BLaER1 (cell line): ENCODE results near the gene FIZ1.

Source experiments
- H3K27ac ChIP-seq: shearing (Covaris generic); formaldehyde crosslinking; 2 replicates; pipeline ENCODE4 v1.8.1; 2022
- H3K27me3 ChIP-seq: shearing (Covaris generic); formaldehyde crosslinking; 2 replicates; pipeline ENCODE4 v1.8.1; 2022
- H3K36me3 ChIP-seq: shearing (Covaris generic); formaldehyde crosslinking; 2 replicates; pipeline ENCODE4 v1.8.1; 2022
- H3K4me1 ChIP-seq: shearing (Covaris generic); formaldehyde crosslinking; 2 replicates; pipeline ENCODE4 v1.8.1; 2022
- H3K4me2 ChIP-seq: shearing (Covaris generic); formaldehyde crosslinking; 2 replicates; pipeline ENCODE4 v1.8.1; 2022
- H3K4me3 ChIP-seq: shearing (Covaris generic); formaldehyde crosslinking; 2 replicates; pipeline ENCODE4 v1.8.1; 2022
- H3K9ac ChIP-seq: shearing (Covaris generic); formaldehyde crosslinking; 2 replicates; pipeline ENCODE4 v1.8.1; 2022
- H3K9me3 ChIP-seq: shearing (Covaris generic); formaldehyde crosslinking; 2 replicates; pipeline ENCODE4 v1.8.1; 2022
- H4K20me1 ChIP-seq: shearing (Covaris generic); formaldehyde crosslinking; 2 replicates; pipeline ENCODE4 v1.8.1; 2022
- Cebpa-rat ChIP-seq: shearing (Covaris generic); IDR thresholded peaks from 2 replicates; pipeline ENCODE4 v1.8.1; 2022

FIZ1 gene

GRCh38 chr19:55622242-55622969 is 23.1 kb upstream of the FIZ1 start:
- no peak for TF ChIP-seq Cebpa-rat
- no peak overlapping the region for H3K9ac ChIP-seq
- peaks cover 44% of the 10 kb centered on the region for H3K36me3 ChIP-seq

GRCh38 chr19:55621673-55622231 is 22.4 kb upstream of the FIZ1 start:
- H3K9ac ChIP-seq = no peak overlapping the region
- no peak overlapping the region for H3K27ac ChIP-seq
- no peaks in the 10 kb centered on the region for H3K27me3 ChIP-seq
- H4K20me1 ChIP-seq = peaks cover 20% of the 10 kb centered on the region; the same call in 1 of the 2 replicates
- no peaks in the 10 kb centered on the region for H3K9me3 ChIP-seq
- no peak overlapping the region for H3K4me2 ChIP-seq
- H3K4me1 ChIP-seq = peaks cover 33% of the 10 kb centered on the region
- H3K36me3 ChIP-seq = peaks cover 49% of the 10 kb centered on the region
- no peak overlapping the region for H3K4me3 ChIP-seq
- no peak for TF ChIP-seq Cebpa-rat

More at GRCh38 chr19:55622242-55622969, 23.1 kb upstream of the FIZ1 start:
- Histone ChIP-seq H3K4me2 (no peak overlapping the region), H4K20me1 (0 out of 2 replicates have a peak, but pooled peaks cover 20% of the 10 kb centered on the region), H3K27ac (no peak overlapping the region), H3K4me1 (peaks cover 33% of the 10 kb centered on the region), H3K4me3 (no peak overlapping the region), H3K27me3 (no peaks in the 10 kb centered on the region), H3K9me3 (no peaks in the 10 kb centered on the region)

GRCh38 chr19:55621205-55621672 is 21.9 kb upstream of the FIZ1 start:
- no peak overlapping the region for H3K27ac ChIP-seq
- H3K36me3 ChIP-seq = peaks cover 54% of the 10 kb centered on the region
- H3K9me3 ChIP-seq = no peaks in the 10 kb centered on the region
- no peak overlapping the region for H3K9ac ChIP-seq
- no peak for TF ChIP-seq Cebpa-rat
- peaks cover 26% of the 10 kb centered on the region for H4K20me1 ChIP-seq
- H3K4me1 ChIP-seq = peaks cover 29% of the 10 kb centered on the region
- no peaks in the 10 kb centered on the region for H3K27me3 ChIP-seq
- H3K4me2 ChIP-seq = no peak overlapping the region
- H3K4me3 ChIP-seq = no peak overlapping the region

DNA sequence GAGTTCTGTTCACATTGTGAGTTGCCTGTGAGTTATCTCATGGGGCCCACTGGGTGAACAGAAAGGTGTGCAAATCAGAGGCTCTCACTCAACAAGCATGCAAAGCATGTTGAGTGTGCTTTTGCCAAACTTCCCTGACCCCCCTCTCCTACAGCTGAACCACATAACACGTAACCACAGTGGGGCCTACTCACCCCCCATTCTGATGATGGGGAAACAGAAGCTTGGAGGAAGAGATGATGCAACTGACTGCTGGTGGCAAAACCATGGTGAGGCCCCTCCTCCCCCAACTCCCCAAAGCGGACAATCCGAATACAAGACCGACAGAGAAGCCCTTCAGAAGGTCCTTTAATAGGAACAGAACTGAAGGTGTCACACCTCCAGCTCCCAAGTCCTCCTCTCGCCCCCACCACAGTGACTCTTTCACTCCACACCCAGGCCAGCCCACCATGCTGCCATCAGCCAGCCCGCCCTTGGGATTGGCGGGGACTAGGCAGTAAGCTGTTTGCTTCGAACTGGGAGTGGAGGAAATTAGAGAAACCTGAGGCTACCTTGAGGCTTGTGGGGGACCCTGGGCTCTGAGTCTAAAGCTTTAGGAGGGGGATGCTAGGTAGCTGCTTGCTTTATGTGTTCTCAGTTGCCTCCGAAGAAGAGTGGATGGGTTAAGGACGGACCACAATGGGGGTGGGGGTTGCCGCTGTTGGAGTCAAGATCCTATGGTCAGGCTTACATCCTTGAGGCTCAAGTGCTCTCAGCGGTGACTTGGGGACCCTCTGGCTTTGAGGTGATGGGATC is 21.3 kb upstream of the FIZ1 start:
- Histone ChIP-seq H3K4me3 (no peak overlapping the region), H3K27ac (0 out of 2 replicates have a peak overlapping the region, but pooled peaks have one; percentile 6), H3K9me3 (no peaks in the 10 kb centered on the region), H4K20me1 (peaks cover 32% of the 10 kb centered on the region), H3K4me1 (peaks cover 29% of the 10 kb centered on the region), H3K9ac (no peak overlapping the region), H3K4me2 (peak overlapping the region; percentile 19; the same call in 1 of the 2 replicates), H3K36me3 (peaks cover 61% of the 10 kb centered on the region), H3K27me3 (no peaks in the 10 kb centered on the region)
- TF ChIP-seq Cebpa-rat = no peak

GRCh38 chr19:55619286-55619685 is 20.0 kb upstream of the FIZ1 start:
- Histone ChIP-seq H3K36me3 (peaks cover 73% of the 10 kb centered on the region), H4K20me1 (peaks cover 36% of the 10 kb centered on the region), H3K9me3 (no peaks in the 10 kb centered on the region), H3K4me2 (no peak overlapping the region), H3K27ac (no peak overlapping the region), H3K9ac (no peak overlapping the region), H3K4me3 (no peak overlapping the region), H3K27me3 (no peaks in the 10 kb centered on the region), H3K4me1 (peaks cover 22% of the 10 kb centered on the region)
- no peak for TF ChIP-seq Cebpa-rat

GRCh38 chr19:55618426-55618825 is 19.1 kb upstream of the FIZ1 start:
- TF ChIP-seq Cebpa-rat = no peak
- H3K9me3 ChIP-seq = no peaks in the 10 kb centered on the region

DNA sequence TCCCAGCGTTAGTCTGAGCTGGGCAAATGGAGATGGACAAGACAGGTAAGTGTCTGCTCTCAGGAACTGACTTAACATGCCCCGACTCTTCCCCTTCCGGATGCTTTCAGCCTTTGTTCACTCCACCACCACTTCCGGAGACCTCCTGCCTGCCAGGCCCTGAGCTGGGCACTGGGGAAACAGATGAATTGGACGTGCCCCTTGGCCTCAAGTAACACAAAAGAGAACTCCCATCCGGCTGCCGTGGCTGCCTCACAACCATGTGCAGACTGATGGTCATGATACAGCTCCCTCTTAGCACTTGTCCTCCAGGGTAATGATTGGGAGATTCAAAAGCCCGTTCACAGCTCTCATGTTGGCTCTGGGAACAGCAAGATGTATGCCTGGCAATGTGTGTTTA is 18.1 kb upstream of the FIZ1 start:
- no peaks in the 10 kb centered on the region for H3K27me3 ChIP-seq
- no peak overlapping the region for H3K9ac ChIP-seq
- H3K36me3 ChIP-seq = peaks cover 87% of the 10 kb centered on the region
- no peak overlapping the region for H3K4me2 ChIP-seq
- no peaks in the 10 kb centered on the region for H3K9me3 ChIP-seq
- H3K27ac ChIP-seq = no peak overlapping the region
- no peak for TF ChIP-seq Cebpa-rat
- peaks cover 31% of the 10 kb centered on the region for H4K20me1 ChIP-seq
- H3K4me1 ChIP-seq = peaks cover 9% of the 10 kb centered on the region
- H3K4me3 ChIP-seq = no peak overlapping the region

More at GRCh38 chr19:55618426-55618825, 19.1 kb upstream of the FIZ1 start:
- H3K27me3 ChIP-seq = no peaks in the 10 kb centered on the region
- H3K36me3 ChIP-seq = peaks cover 80% of the 10 kb centered on the region
- H3K4me2 ChIP-seq = no peak overlapping the region
- H3K9ac ChIP-seq = no peak overlapping the region
- no peak overlapping the region for H3K27ac ChIP-seq
- H3K4me3 ChIP-seq = no peak overlapping the region
- peaks cover 32% of the 10 kb centered on the region for H4K20me1 ChIP-seq
- H3K4me1 ChIP-seq = peaks cover 16% of the 10 kb centered on the region

DNA sequence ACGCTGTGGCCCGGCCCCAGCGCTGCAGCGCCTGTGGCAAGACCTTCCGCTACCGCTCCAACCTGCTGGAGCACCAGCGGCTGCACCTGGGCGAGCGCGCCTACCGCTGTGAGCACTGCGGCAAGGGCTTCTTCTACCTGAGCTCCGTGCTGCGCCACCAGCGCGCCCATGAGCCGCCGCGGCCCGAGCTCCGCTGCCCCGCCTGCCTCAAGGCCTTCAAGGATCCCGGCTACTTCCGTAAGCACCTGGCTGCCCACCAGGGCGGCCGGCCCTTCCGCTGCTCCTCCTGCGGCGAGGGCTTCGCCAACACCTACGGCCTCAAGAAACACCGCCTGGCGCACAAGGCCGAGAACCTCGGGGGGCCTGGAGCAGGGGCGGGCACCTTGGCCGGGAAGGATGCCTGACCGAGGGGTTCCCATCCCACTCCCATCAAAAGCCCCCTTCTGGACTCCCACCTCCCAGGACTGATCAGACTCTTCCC is 17.1 kb upstream of the FIZ1 start:
- Histone ChIP-seq H3K4me2 (no peak overlapping the region), H3K9me3 (no peaks in the 10 kb centered on the region), H3K27me3 (no peaks in the 10 kb centered on the region), H4K20me1 (peaks cover 36% of the 10 kb centered on the region), H3K4me3 (no peak overlapping the region), H3K36me3 (peaks cover 89% of the 10 kb centered on the region), H3K9ac (no peak overlapping the region), H3K4me1 (peaks cover 9% of the 10 kb centered on the region), H3K27ac (no peak overlapping the region)
- no peak for TF ChIP-seq Cebpa-rat

GRCh38 chr19:55615543-55616394 is 16.5 kb upstream of the FIZ1 start:
- no peaks in the 10 kb centered on the region for H3K9me3 ChIP-seq
- H3K9ac ChIP-seq = no peak overlapping the region
- H4K20me1 ChIP-seq = peaks cover 43% of the 10 kb centered on the region
- H3K4me1 ChIP-seq = peaks cover 8% of the 10 kb centered on the region
- H3K27me3 ChIP-seq = no peaks in the 10 kb centered on the region
- no peak overlapping the region for H3K4me3 ChIP-seq
- no peak for TF ChIP-seq Cebpa-rat
- H3K27ac ChIP-seq = no peak overlapping the region
- H3K36me3 ChIP-seq = peaks cover 87% of the 10 kb centered on the region
- H3K4me2 ChIP-seq = no peak overlapping the region
